NCI-H446 (cell line): ENCODE measurements around the gene TMEM106C.

Source experiments
- DNase-seq, 2 experiments: peaks; one replicate each; lab custom pipeline; 2025; lab: John Stamatoyannopoulos, UW

TMEM106C gene

DNA sequence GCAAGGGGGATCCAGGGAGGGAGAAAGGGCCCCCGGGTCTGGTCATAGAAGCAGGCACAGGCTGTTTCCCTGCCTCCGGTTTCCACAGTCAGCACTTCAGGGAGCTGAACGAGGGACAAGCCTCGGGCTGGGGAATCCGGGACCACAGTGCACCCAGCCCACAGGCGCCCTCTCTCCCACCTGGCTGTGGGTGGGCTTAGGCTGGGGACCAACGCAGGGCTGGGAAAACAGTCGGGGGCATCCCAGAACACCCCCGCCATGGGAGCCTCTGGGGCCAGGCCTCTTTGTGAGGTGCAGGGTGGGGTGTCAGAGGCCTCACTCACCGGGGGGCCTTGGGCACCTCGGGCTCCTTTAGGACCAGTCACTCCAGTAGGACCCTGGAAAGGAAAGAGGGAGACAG is 16.3 kb downstream of the TMEM106C start:
- DNase-seq: no peak

- DNase-seq: no peak
Measured at GRCh38 chr12:47980197-47980596, 16.8 kb downstream of the TMEM106C start.

- no peak for DNase-seq
Measured at GRCh38 chr12:47980779-47981495, 17.5 kb downstream of the TMEM106C start.

DNA sequence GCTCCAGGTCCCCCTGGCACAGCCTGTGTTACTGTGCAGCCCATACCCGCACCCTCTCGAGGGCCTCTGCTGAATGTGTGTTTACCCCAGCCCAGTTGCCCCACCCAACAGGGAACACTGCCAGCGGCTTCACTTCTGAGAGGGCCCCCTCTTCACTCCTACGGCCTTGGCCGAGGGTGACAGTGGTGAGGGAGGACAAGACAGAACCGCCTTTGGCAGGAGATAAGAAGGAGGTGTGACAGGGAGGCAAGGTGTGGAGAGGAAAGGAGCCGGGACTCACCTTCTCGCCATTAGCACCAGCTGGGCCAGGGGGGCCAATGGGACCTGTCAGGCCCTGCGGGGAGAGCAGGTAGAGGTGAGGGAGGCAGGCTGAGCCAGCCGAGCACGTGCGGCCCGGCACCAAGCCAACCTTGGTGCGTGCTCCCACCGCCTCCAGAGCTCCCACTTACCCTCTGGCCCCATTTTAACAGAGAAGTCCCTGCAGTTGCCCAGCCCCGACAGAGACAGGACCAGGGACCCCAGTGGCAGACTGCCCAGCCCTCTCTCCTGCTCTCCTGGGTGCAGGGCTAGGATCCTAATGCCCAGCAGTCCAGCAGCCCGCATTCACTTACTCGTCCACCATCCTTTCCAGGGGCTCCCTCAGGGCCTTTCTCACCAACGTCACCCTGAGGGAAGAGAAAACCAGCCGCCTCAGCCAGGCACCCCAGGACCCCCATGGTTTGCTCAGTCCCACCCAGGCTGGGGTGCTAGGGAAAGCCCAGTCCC is 18.3 kb downstream of the TMEM106C start:
- no peak for DNase-seq

DNA sequence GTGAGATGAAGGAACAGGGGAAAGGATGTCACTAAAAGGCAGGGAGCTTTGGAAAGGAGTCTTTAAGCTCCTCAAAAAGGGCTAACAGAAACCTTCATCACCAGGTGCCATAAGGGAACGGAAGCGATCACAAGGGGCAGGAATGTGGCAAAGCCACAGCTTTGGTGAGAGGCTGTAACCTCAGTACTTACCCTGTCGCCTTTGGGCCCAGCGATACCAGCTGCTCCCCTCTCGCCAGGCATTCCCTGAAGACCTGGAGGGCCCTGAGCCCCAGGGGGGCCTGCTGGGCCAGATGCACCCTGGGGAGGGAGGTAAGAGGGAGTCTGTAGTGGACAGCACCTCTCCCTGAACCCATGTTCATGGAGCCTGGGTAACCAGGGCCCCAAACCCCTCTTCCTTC is 18.9 kb downstream of the TMEM106C start:
- no peak for DNase-seq

GRCh38 chr12:47982770-47983169 is 19.4 kb downstream of the TMEM106C start:
- no peak for DNase-seq

DNA sequence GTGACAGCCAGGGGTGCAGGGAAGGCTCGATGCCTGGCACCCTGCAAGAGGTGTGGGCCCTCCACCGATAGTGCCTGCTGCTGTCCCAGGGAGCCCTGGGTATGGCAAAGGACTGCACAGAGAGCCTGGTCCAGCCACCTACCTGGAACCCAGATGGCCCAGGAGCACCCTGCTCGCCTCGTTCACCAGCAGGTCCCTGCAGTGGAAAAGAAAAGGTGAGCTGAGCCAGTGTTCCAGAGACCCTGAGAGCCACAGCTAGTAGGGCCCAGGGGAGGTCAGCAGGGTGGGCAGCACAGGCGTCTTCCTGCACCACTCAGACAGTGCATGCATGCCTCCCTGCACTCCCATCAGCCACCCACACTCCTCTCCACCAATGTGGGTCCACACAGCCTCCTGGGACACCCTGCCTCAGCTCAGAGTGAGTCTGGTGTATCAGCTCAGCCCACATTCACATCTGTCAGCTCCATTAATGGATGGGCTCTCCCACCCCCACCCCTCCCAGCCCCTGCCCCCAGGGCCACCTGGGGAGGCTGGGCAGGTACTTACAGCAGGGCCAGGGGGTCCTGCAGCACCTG is 20.2 kb downstream of the TMEM106C start:
- DNase-seq: no peak

DNA sequence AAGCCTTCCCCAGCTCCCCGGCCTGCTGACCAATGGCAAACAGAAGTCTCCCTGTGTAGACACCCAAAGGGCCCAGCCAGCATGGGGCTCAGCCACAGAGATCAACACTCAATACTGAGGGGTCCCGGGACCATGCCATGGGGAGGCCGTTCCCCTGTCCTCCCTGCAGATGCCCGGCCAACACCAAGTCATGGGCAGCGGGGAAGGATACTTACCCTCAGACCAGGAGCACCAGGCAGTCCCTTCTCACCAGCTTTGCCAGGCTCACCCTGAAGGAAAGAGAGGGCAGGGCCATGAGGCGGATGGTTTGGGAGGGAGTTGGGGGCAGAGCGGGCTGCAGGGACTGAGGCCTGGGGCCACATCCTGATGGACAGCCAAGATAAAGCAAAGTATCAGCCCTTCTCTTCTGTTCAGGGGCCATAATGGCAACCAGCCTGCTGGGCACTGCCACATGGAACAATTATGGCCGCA is 21.0 kb downstream of the TMEM106C start:
- DNase-seq: no peak

DNA sequence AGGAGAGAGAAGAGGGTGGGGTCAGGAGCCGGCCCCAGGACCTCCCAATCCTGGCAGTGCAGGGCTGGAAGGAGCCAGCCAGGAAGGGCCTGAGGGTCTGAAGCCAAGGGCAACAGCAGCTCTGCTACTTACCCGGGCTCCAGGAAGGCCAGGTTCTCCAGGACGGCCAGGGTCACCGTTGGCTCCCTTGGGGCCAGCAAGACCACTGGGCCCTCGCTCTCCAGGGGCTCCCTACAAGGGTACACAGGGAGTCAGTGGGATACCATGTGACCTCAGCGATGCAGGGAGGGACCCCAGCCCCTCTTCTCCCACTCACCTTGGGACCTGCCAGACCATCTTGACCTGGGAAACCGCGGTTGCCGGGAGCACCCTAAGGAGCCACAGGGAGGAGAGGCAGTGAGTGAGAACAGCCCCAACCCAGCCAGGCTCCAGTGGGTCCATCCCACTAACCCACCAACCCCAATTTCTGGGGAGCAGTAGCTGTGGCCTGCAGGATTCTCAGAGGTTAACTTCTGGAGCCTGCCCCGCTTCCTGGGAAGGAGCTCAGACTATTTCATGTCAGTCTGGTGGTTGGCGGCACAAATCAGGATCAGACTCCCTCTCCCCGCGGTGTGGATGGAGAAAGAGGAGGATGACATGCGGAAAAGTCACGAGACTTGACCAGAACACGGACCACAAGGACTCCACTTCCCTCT is 22.3 kb downstream of the TMEM106C start:
- DNase-seq: no peak

DNA sequence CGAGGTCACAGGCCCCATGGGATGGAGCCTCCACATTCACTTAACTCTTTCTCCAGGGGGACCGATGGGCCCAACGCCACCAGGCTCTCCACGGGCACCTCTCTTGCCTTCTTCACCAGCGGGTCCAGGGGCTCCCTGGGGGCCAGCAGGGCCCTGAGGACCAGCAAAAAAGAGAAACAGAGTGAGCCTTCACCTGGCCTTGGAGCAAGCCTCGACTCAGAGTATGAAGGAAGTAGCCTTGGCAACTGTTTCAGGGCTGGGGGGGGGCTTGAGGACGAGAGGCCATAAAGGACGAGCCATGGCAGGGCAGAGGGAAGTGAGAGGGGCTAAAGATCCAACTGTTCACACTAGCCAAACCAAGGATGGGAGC is 22.9 kb downstream of the TMEM106C start:
- no peak for DNase-seq

- DNase-seq: no peak
Measured at GRCh38 chr12:47986832-47987231, 23.4 kb downstream of the TMEM106C start.

DNA sequence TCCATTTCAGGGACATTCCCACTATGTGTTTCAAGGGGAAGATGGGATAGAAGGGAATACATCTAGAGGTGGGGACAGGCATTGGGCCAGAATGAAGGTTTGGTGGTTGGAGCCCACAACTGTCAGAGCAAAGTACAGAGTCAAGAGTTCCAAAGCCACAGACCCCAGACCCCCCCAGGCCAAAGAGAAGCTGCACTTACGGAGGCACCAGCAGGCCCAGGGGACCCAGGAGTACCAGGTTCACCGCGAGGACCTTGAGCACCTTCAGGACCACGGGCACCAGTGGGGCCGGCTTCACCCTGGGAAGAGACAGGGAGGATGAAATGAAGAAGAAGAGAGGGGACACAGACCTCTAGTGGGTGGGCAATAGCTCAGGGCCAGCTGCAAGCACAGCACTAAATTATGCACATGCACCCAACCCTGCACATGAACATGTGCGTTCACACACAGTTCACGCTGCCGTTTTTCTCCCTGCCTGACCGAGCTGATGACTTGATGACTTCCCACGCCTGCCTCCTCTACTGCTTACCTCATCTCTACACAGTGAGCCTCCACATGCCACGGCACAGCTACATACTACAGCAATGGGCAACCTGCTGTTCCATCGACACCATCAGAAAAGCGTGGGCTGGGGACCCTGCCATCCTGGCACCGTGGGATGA is 24.1 kb downstream of the TMEM106C start:
- no peak for DNase-seq

GRCh38 chr12:47988073-47989022 is 25.0 kb downstream of the TMEM106C start:
- DNase-seq: peak in 1 of 2 experiments; percentile 31

DNA sequence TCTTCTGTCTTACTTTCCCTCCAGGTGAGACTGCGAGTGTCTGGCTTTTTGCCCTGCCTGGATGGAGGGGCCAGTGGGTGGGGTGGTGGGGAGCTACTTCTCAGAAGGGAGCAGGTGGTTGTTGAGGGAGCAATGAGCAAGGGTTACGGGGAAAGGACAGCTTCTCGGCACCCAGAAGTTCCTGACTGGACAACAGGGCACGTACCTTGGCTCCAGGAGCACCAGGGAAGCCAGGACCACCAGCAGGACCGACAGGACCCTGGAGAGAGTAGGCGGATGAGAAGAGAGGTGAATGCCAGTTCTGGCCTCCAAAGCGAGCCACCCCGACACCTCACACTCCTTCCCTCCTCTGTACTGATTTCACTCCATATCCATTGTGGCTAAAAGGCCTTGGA is 25.6 kb downstream of the TMEM106C start:
- DNase-seq: no peak

DNA sequence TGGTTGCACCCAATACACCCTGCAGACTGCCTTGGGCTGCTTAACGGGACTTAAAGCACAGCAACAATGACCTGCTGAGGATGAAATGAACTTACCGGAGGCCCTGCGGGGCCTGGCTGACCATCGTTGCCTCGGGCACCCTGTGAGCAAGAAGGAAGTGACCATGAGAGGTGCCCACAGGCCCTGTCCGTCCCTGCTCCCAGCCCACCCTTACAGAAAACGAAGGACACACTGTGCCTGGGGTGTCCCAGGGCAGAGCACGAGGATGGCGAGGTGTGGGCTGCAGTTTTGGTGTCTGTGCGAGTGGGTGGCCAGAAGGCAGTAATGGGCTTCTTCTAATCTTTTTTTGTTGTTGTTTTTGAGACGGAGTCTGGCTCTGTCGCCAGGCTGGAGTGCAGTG is 26.3 kb downstream of the TMEM106C start:
- no peak for DNase-seq

- DNase-seq: no peak
Measured at GRCh38 chr12:47990351-47991105, 27.1 kb downstream of the TMEM106C start.

- DNase-seq: no peak
Measured at GRCh38 chr12:47991106-47992061, 28.0 kb downstream of the TMEM106C start.

DNA sequence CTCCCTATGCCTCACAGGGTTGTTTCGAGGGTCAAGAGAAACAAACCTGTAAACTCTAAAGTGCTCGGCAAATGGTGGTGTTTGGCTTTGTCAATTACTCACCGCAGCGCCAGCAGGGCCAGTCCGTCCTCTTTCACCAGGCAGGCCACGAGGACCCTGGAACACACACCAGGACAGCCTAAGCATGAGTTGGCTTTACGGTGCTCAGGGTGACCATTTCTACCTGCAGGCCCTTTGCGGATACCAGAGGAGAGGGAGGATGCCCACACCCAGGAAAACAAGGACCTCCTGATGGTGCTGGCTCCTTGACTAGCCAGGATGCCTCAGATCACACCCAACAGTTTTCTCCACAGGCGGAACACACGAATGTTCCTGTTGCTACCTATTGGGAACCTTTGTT is 29.4 kb downstream of the TMEM106C start:
- DNase-seq: no peak

DNA sequence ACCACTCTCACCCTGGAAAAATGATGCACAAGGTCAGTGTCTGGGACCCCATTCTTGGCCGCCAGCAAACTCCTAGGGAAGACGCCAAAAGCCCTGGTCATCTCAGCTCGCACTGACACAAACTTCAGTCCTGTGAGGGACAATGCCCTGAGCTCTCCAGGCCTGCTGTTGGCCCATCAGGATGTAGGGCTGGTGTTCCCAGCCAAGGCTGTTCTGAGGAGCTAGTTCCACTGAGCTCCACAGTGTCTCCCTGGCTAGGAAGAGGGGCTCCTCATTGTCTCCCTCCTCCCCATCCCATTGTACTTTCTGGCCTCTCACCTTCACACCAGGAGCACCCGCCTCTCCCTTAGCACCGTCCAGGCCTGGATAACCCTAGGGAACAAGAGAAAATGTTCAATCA is 30.1 kb downstream of the TMEM106C start:
- no peak for DNase-seq
